GM18507 (cell line): Measurements from ENCODE around the gene HIPK2.

Experiments used
- DNase-seq: peaks from one replicate; pipeline ENCODE4 v3.0.0; 2011; ENCODE audit warnings: low read depth; ENCODE audit not compliant: insufficient read length; ENCODE audit errors: extremely low spot score
- FAIRE-seq: peaks from 2 replicates; lab custom pipeline; 2011; peaks lifted over from hg19 to GRCh38; lab: Jason Lieb, UNC

The HIPK2 gene

GRCh38 chr7:139777948-139778841, at the start of gene HIPK2:
Gene HIPK2 (minus strand): TSS chr7:139777998. CDS start chr7:139777623, 375 bp downstream.
- DNase-seq (peak; percentile 73), FAIRE-seq (no peak)

GRCh38 chr7:139827042-139827441, 49.2 kb upstream of the HIPK2 start:
- FAIRE-seq (no peak), DNase-seq (no peak)

GRCh38 chr7:139825666-139826290, 48.0 kb upstream of the HIPK2 start:
- DNase-seq (no peak), FAIRE-seq (no peak)

GRCh38 chr7:139823959-139824521, 46.2 kb upstream of the HIPK2 start:
- DNase-seq (no peak), FAIRE-seq (no peak)

GRCh38 chr7:139822855-139823254, 45.1 kb upstream of the HIPK2 start:
- FAIRE-seq, result no peak
- DNase-seq, result no peak

GRCh38 chr7:139821349-139822105, 43.7 kb upstream of the HIPK2 start:
- FAIRE-seq (no peak), DNase-seq (no peak)

GRCh38 chr7:139820089-139820488, 42.3 kb upstream of the HIPK2 start:
- no peak for FAIRE-seq
- no peak for DNase-seq

- FAIRE-seq (no peak), DNase-seq (no peak)
Observed at GRCh38 chr7:139817249-139817648, 39.5 kb upstream of the HIPK2 start.

GRCh38 chr7:139813689-139814088, 35.9 kb upstream of the HIPK2 start:
- FAIRE-seq, result no peak
- DNase-seq, result no peak

GRCh38 chr7:139813151-139813550, 35.4 kb upstream of the HIPK2 start:
- FAIRE-seq, result no peak
- DNase-seq, result no peak

GRCh38 chr7:139811066-139811465, 33.3 kb upstream of the HIPK2 start:
- DNase-seq, result no peak
- FAIRE-seq, result no peak

- DNase-seq (no peak), FAIRE-seq (no peak)
Observed at GRCh38 chr7:139808846-139809442, 31.1 kb upstream of the HIPK2 start.

GRCh38 chr7:139808427-139808826, 30.6 kb upstream of the HIPK2 start:
- DNase-seq (no peak), FAIRE-seq (no peak)

- no peak for FAIRE-seq
- DNase-seq, result no peak
Observed at GRCh38 chr7:139807009-139807408, 29.2 kb upstream of the HIPK2 start.

- FAIRE-seq (no peak), DNase-seq (no peak)
Observed at GRCh38 chr7:139804571-139804970, 26.8 kb upstream of the HIPK2 start.

- no peak for DNase-seq
- FAIRE-seq, result no peak
Observed at GRCh38 chr7:139799586-139799985, 21.8 kb upstream of the HIPK2 start.

GRCh38 chr7:139798892-139799291, 21.1 kb upstream of the HIPK2 start:
- no peak for FAIRE-seq
- no peak for DNase-seq

- DNase-seq, result no peak
- FAIRE-seq, result peak; percentile 56
Observed at GRCh38 chr7:139798221-139798620, 20.4 kb upstream of the HIPK2 start.

GRCh38 chr7:139797607-139798006, 19.8 kb upstream of the HIPK2 start:
- FAIRE-seq (no peak), DNase-seq (no peak)

GRCh38 chr7:139791316-139791715, 13.5 kb upstream of the HIPK2 start:
- DNase-seq (no peak), FAIRE-seq (no peak)
